Measurements from ENCODE around the gene GALE.
"Not testable (repeated sequence)": the region's sequence is repeated elsewhere in the genome, so short reads cannot be mapped to it uniquely, and the experiment has no call there.

GALE gene

DNA sequence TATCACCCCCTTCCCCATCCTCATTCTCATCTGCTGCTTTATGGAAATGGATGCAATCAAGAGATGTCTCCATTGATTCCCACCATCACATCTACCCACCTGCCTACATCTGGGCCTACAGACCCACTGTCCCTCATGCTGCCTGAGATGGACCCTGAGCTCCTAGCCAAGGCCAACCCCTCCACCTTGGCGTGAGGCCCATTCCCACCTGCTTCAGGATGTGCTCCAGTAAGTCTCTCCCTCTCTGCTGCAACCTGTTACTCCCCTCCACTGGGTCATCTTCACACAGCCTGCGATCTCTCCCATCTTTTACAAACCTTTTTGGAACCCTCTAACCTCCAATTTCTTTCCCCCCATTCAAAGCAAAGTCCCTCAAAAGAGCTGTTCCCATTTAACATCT lies 4.5 kb upstream of the GALE start:
- DNase-seq (ENCODE audit: insufficient read length) = no peak
- no peak for TF ChIP-seq POLR2AphosphoS5 (IDR thresholded peaks at IDR 0.05; ENCODE audit: low read depth, low read length)
- TF ChIP-seq POLR2A (IDR thresholded peaks at IDR 0.05; ENCODE audit: low read depth, low read length) = no peak
- TF ChIP-seq TAF1 (IDR thresholded peaks at IDR 0.05; ENCODE audit: borderline replicate concordance, low read depth, low read length) = no peak
- no peak for FAIRE-seq

DNA sequence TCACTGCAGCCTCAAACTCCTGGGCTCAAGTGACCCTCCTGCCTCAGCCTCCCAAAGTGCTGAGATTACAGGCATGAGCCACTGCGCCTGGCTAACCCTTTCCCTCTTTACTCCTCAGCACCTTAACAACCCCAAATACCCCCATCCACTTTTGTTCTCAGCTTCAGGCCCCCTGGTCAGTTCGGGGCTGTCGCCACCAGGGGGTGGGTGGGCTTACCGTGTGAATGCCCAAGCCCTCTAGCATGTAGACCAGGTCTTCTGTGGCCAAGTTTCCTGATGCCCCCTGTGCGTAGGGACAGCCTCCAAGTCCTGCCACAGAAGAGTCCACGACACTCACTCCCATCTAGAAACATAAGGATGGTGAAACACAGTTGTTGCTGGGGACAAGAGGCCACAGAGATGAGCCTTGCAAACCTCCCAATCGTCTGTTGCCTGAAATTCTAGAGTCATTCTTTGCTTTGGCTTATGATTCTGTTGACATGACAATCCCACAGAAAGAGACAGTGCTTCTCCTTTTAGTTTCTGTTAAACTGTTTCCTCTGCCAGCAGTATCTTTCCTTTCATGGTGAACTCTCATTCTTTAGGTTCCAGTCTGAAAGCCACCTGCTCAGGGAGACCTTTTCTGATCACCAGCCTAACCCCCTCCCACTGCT lies 3.8 kb upstream of the GALE start:
- TF ChIP-seq TAF1 (IDR thresholded peaks at IDR 0.05; ENCODE audit: borderline replicate concordance, low read depth, low read length) (no peak), POLR2AphosphoS5 (IDR thresholded peaks at IDR 0.05; ENCODE audit: low read depth, low read length) (no peak), POLR2A (IDR thresholded peaks at IDR 0.05; ENCODE audit: low read depth, low read length) (no peak)
- FAIRE-seq (no peak), DNase-seq (ENCODE audit: insufficient read length) (no peak)

DNA sequence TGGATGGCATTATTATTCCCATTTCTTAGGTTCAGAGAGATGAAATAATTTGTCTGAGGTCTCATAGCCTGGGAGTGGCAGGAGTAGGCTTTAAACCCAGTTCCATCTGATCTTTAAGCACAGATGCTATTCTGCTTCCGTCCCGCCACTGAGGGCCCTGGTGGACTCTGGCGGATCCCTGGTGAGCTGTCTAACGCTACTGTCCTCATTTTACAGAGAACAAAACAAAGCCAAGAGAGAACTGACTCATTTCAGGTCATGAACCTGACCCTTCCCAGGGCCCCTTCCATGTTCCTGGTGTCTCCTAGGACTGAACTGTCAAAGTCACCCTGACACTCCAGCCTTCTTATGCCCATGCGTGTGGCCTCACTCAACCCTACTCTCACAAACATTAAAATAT lies 3.1 kb upstream of the GALE start:
- FAIRE-seq (no peak), DNase-seq (ENCODE audit: insufficient read length) (no peak)
- TF ChIP-seq TAF1 (IDR thresholded peaks at IDR 0.05; ENCODE audit: borderline replicate concordance, low read depth, low read length) (no peak), POLR2AphosphoS5 (IDR thresholded peaks at IDR 0.05; ENCODE audit: low read depth, low read length) (no peak), POLR2A (IDR thresholded peaks at IDR 0.05; ENCODE audit: low read depth, low read length) (no peak)

DNA sequence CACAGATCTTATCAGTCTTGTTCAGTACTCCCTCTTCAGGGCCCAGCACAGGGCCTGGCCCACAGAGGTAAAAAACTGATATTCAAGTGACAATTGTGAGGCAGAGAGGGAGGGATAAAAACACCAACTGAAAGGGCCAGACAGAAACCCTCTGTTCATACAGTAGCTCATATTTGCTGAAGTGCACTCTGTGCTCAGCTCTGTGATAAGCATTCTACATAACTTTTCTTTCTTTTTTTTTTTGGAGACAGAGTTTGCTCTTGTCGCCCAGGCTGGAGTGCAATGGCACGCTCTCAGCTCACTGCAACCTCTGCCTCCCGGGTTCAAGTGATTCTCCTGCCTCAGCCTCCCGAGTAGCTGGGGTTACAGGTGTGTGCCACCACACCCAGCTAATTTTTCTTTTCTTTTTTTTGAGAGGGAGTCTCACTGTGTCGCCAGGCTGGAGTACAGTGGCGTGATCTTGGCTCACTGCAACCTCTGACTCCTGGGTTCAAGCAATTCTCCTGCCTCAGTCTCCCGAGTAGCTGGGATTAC lies 2.3 kb upstream of the GALE start:
- not testable (repeated sequence) for DNase-seq (ENCODE audit: insufficient read length); FAIRE-seq

DNA sequence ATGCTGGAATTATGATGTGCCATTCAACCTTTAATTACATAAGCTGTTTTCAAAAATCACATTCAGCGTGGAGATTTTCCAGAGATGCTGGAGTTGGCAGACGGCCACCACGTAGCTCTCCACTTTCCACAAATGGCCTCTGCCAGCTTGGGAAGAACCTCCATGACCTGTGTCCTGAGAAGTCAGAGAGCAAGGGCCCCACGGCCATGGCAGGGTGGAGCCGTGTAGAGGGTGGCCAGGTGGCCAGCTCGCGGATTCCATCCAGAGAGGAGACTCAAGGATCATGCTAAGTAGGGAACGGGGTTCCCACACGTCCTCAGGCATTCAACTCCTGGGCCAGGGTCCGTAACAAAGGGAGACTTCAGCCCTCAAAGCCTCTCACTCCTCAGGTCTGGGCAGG lies 1.3 kb upstream of the GALE start:
- FAIRE-seq = no peak
- DNase-seq (ENCODE audit: insufficient read length) = no peak

DNA sequence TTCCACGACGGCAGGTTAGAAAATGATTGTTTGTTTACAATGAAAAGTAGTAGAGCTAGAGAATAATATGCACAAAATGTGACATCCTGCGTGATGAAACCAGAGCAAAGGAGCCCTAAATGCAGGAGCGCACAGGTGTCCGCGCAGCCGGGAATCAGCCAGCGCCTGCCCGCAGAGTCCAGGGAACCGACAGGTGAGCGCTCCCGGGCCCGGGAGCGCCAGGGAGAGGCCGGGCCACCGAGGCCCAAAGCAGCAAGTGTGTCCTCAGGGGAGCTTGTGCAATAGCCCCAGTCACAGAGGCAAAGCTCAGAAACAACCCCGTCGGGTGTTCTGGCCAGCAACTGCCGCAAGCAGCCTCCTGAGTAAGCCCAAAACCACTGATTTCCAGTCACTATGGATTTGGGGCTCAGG lies 789 bp upstream of the GALE start:
- no peak for DNase-seq (ENCODE audit: insufficient read length)
- FAIRE-seq = no peak

More for the DNA sequence above, 1.3 kb upstream of the GALE start:
- TF ChIP-seq TAF1 (IDR thresholded peaks at IDR 0.05; ENCODE audit: borderline replicate concordance, low read depth, low read length) (no peak), POLR2AphosphoS5 (IDR thresholded peaks at IDR 0.05; ENCODE audit: low read depth, low read length) (no peak), POLR2A (IDR thresholded peaks at IDR 0.05; ENCODE audit: low read depth, low read length) (no peak)

DNA sequence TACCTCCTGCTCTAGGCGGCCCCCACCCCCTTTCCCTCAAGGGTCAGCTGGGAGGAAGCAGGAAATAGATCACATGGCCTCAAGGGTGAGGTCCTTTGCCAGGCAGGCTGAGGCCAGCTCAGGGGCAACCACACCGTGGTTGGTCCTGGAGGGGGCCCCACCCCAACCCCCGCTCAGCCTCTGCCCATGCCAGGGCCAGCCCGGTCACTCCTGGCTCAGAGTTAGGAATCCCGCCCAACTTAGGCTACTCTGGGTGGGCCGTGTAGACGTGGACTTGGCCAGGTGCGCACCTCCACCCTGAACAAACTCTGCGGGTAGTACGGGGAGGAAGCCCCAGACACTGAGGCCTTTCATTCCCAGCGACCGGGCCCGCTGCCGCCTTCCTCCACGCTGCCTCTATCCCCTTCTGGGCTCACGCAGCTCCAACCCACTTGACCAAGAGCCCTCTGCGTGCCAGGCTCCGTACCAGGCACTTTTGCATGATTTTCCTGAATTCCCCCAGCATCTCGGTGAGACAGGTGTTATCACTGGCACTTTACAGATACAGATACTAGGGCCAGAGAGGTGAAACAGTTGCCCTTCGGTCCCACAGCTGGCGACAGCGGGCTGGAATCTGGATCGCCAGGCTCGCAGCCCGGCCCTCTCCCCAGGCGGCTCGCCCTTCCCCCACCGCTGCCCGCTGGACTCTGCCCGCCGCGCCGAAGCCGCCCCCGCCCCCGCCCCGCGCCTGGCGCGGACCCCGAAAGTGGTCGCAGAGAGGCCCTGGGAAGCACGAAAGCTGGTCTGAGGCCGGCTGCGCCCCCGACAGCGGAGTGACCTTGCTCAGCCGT lies 769 bp downstream of the GALE start:
- DNase-seq (ENCODE audit: insufficient read length) (peak; percentile 51), FAIRE-seq (peak; percentile 85)
- TF ChIP-seq POLR2AphosphoS5 (IDR thresholded peaks at IDR 0.05; ENCODE audit: low read depth, low read length) (no peak), POLR2A (IDR thresholded peaks at IDR 0.05; ENCODE audit: low read depth, low read length) (peak; percentile 53), TAF1 (IDR thresholded peaks at IDR 0.05; ENCODE audit: borderline replicate concordance, low read depth, low read length) (no peak)

More for the DNA sequence above, 789 bp upstream of the GALE start:
- TF ChIP-seq POLR2AphosphoS5 (IDR thresholded peaks at IDR 0.05; ENCODE audit: low read depth, low read length) (no peak), TAF1 (IDR thresholded peaks at IDR 0.05; ENCODE audit: borderline replicate concordance, low read depth, low read length) (no peak), POLR2A (IDR thresholded peaks at IDR 0.05; ENCODE audit: low read depth, low read length) (no peak)

DNA sequence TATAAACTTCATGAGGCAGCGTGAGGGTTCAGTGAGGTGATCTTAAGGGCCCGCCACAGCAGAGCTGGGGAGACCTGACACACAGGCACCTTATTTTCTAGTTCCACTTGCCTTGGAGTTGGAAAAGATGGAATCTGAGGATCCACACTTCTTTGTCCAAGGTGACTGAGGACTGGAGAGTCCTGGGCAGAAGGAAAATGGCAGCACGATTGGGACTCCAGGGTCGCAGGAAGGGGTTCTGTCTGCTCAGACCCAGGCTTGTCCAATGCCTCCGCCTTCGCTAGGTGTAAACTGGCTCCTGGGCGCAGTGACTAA lies 1.3 kb downstream of the GALE start:
- DNase-seq (ENCODE audit: insufficient read length) = no peak
- TF ChIP-seq POLR2A (IDR thresholded peaks at IDR 0.05; ENCODE audit: low read depth, low read length) (no peak), TAF1 (IDR thresholded peaks at IDR 0.05; ENCODE audit: borderline replicate concordance, low read depth, low read length) (no peak), POLR2AphosphoS5 (IDR thresholded peaks at IDR 0.05; ENCODE audit: low read depth, low read length) (no peak)
- FAIRE-seq = no peak

DNA sequence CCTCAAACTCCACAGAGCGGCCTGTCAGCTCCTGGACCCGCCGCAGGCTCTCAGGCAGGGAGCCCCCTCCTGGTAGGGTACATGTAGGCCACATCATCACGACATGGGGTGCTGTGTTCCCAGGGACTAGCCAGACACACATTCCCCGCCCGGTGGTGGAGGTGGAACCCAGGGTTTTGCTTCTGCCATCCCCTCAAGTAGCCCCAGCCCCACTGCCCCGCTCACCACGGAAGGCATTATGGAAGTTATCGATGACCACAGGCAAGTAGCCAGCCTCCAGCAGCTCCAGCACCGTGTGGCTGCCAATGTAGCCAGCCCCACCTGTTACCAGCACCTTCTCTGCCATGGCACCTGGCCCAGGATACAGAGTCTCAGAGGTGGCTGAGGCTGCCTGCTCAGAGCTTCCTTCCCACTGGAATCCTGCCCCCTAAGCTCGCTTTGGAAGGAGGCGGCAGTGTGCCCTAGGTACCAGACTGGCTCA lies 1.9 kb downstream of the GALE start:
- DNase-seq (ENCODE audit: insufficient read length) (no peak), FAIRE-seq (no peak)
- no peak for TF ChIP-seq TAF1 (IDR thresholded peaks at IDR 0.05; ENCODE audit: borderline replicate concordance, low read depth, low read length)
- no peak for TF ChIP-seq POLR2A (IDR thresholded peaks at IDR 0.05; ENCODE audit: low read depth, low read length)
- no peak for TF ChIP-seq POLR2AphosphoS5 (IDR thresholded peaks at IDR 0.05; ENCODE audit: low read depth, low read length)

DNA sequence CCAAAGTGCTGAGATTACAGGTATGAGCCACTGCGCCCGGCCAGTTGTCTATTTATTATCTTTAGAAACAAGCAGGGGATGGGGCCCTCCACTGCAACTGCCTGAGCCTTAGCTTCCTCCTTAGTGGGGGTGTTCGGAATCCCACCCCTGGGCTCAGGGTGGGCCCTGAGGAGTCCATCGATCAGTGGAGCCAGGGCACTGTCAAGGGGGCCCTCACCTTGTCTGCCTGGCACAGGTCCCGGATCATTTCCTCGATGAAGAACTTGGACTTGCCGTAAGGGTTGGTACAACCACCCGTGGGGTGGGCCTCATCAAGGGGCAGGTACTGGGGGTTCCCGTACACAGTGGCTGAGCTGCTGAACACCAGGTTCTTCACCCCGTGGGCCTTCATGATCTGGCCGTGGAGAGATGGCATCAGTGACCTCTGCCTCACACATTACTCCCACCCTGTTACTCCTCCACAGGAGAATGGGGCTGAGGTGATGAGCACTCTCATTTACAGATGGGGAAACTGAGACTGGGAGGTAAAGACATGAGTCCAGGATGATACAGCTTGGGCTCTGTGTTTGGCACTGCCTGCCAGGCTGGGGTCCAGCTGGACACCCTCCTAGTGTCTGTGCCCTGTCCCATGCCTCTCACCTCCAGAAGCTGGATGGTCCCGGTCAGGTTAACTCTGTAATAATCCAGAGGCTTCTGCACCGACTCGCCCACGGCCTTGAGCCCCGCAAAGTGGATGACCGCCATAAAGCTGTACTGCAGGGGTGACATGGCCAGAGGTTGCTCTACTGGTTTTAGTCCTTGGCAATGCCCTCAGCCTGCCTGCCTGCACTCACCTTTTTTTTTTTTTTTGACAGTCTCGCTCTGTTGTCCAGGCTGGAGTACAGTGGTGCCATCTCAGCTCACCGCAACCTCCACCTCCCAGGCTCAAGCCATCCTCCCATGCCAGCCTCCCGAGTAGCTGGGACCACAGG lies 2.8 kb downstream of the GALE start:
- FAIRE-seq = no peak
- peak; percentile 23; the same call in 1 of the 2 replicates for TF ChIP-seq POLR2AphosphoS5 (IDR thresholded peaks at IDR 0.05; ENCODE audit: low read depth, low read length)
- no peak for TF ChIP-seq POLR2A (IDR thresholded peaks at IDR 0.05; ENCODE audit: low read depth, low read length)
- DNase-seq (ENCODE audit: insufficient read length) = no peak
